ENCODE data around the gene EXOC1L. TPM values are rescaled to one million over a fixed set of nuclear protein-coding genes. Genes with fewer than 3 reads are reported as not detected.

The EXOC1L gene
- total and polyA plus RNA-seq, 2 of the 13 experiments (the other 11 are each of a cell fraction or from before 2014, with no cell fraction given): not detected

GRCh38 chr4:55884093-55884850 lies 64.7 kb downstream of the EXOC1L start:
- in situ Hi-C loops (cut with HindIII; ENCODE audit: extremely low pct_ligation_motif_present, low pct_unique_long_range_greater_than_20kb): no loop called here
- CTCF ChIA-PET (ENCODE audit: low intra/inter-chr PET ratio, low total read pairs): no interaction called here
- no peak for ATAC-seq

GRCh38 chr4:55884851-55885219 lies 65.2 kb downstream of the EXOC1L start:
- H3K36me3 ChIP-seq (replicated peaks in 1 of 2; ENCODE audit: control insufficient read depth in 1 of 2, insufficient read depth in 2 of 2, low read length in 2 of 2): peaks cover 0 to 12% of the 10 kb centered on the region in 2 experiments
- no peak for DNase-seq (ENCODE audit: low spot score)
- H3K4me2 ChIP-seq (ENCODE audit: low read depth, low read length): no peak overlapping the region
- ChIA-PET CTCF (ENCODE audit: low intra/inter-chr PET ratio, low total read pairs) (no interaction called here), POLR2A (no interaction called here)
- FAIRE-seq: no peak
- H3K4me3 ChIP-seq (replicated peaks in 1 of 3; ENCODE audit: insufficient read depth in 1 of 3, low read depth in 2 of 3, low read length in 3 of 3): no peak overlapping the region
- no peak for ATAC-seq
- no peaks in the 10 kb centered on the region for H4K20me1 ChIP-seq (ENCODE audit: insufficient read depth, low read length)
- H3K9me3 ChIP-seq (ENCODE audit: low read length): peaks cover 12% of the 10 kb centered on the region; the same call in 1 of the 2 replicates
- no peaks in the 10 kb centered on the region for H3K79me2 ChIP-seq (ENCODE audit: insufficient read depth, low read length)
- BruUV-seq (replicated peaks): no TSS peak
- in situ Hi-C loops (cut with HindIII; ENCODE audit: extremely low pct_ligation_motif_present, low pct_unique_long_range_greater_than_20kb) (no loop called here), intact Hi-C loops (cut with micrococcal nuclease; ENCODE audit: unreplicated experiment) (no loop called here)
- H2AFZ ChIP-seq (ENCODE audit: low read length): no peak overlapping the region
- no peak overlapping the region for H3K9ac ChIP-seq (ENCODE audit: insufficient read depth, low read depth, low read length)
- H3K27me3 ChIP-seq (ENCODE audit: control insufficient read depth in 1 of 2, insufficient read depth in 2 of 2, low read length in 2 of 2): no peaks in the 10 kb centered on the region
- H3K4me1 ChIP-seq (ENCODE audit: insufficient read depth, low read length): no peaks in the 10 kb centered on the region
- WGBS (ENCODE audit: low lambda C conversion rate): 79% methylated on average over 1 of the region's 1 CpG
- no peak overlapping the region for H3K27ac ChIP-seq (ENCODE audit: extremely low read length, insufficient read depth, low read length)
- TF ChIP-seq HMG20B (CRISPR knock-in tag; conservative IDR thresholded peaks at IDR 0.05): no peak
- no peak for TF ChIP-seq MAFF (IDR thresholded peaks at IDR 0.05; ENCODE audit: low read depth, low read length)
- no peak for TF ChIP-seq NRL (CRISPR knock-in tag; IDR thresholded peaks at IDR 0.05; ENCODE audit: borderline replicate concordance)
- no peak for TF ChIP-seq HDAC2 (CRISPR knock-in tag; IDR thresholded peaks at IDR 0.05)
- no peak for TF ChIP-seq ARID5B (CRISPR knock-in tag; IDR thresholded peaks at IDR 0.05)
- TF ChIP-seq NFATC3 (CRISPR knock-in tag; IDR thresholded peaks at IDR 0.05): no peak
- no peak for TF ChIP-seq ZNF644 (CRISPR knock-in tag; IDR thresholded peaks at IDR 0.05; ENCODE audit: low read depth)
- TF ChIP-seq ZNF740 (CRISPR knock-in tag; IDR thresholded peaks at IDR 0.05): no peak
- no peak for TF ChIP-seq PRMT3 (CRISPR knock-in tag; IDR thresholded peaks at IDR 0.05; ENCODE audit: borderline replicate concordance, low read depth)
- TF ChIP-seq HOXA5 (CRISPR knock-in tag; IDR thresholded peaks at IDR 0.05): no peak

More at GRCh38 chr4:55884093-55884850, 64.7 kb downstream of the EXOC1L start:
- Histone ChIP-seq H3K9ac (ENCODE audit: insufficient read depth, low read depth, low read length) (no peak overlapping the region), H2AFZ (ENCODE audit: low read length) (no peak overlapping the region), H3K27me3 (ENCODE audit: control insufficient read depth in 1 of 2, insufficient read depth in 2 of 2, low read length in 2 of 2) (no peaks in the 10 kb centered on the region), H3K4me2 (ENCODE audit: low read depth, low read length) (no peak overlapping the region), H4K20me1 (ENCODE audit: insufficient read depth, low read length) (no peaks in the 10 kb centered on the region), H3K36me3 (replicated peaks in 1 of 2; ENCODE audit: control insufficient read depth in 1 of 2, insufficient read depth in 2 of 2, low read length in 2 of 2) (peaks cover 0 to 12% of the 10 kb centered on the region in 2 experiments), H3K79me2 (ENCODE audit: insufficient read depth, low read length) (no peaks in the 10 kb centered on the region), H3K27ac (ENCODE audit: extremely low read length, insufficient read depth, low read length) (no peak overlapping the region), H3K9me3 (ENCODE audit: low read length) (peaks cover 12% of the 10 kb centered on the region; the same call in 1 of the 2 replicates), H3K4me1 (ENCODE audit: insufficient read depth, low read length) (no peaks in the 10 kb centered on the region), H3K4me3 (replicated peaks in 1 of 3; ENCODE audit: insufficient read depth in 1 of 3, low read depth in 2 of 3, low read length in 3 of 3) (no peak overlapping the region)
- WGBS (ENCODE audit: low lambda C conversion rate): 95% methylated on average over 2 of the region's 2 CpGs
- no peak for DNase-seq (ENCODE audit: low spot score)
- no peak for FAIRE-seq
- no TSS peak for BruUV-seq (replicated peaks)
- intact Hi-C loops (cut with micrococcal nuclease; ENCODE audit: unreplicated experiment): no loop called here
- TF ChIP-seq TERF1 (CRISPR knock-in tag; IDR thresholded peaks at IDR 0.05) (no peak), FIP1L1 (IDR thresholded peaks at IDR 0.05; ENCODE audit: borderline replicate concordance, insufficient read depth, low read depth, low read length) (no peak)
- POLR2A ChIA-PET: no interaction called here

Measured in HepG2 (cell line).